Measurements from ENCODE around the gene RAC3.

The RAC3 gene

GRCh38 chr17:82005701-82006348, 25.7 kb upstream of the RAC3 start:
- no peak overlapping the region for H3K4me3 ChIP-seq (ENCODE audit: low read length)
- DNase-seq (ENCODE audit: low read depth) = no peak
- no peak for TF ChIP-seq CTCF (IDR thresholded peaks at IDR 0.05; ENCODE audit: insufficient read depth, low read depth, low read length, missing control alignments)

GRCh38 chr17:82006468-82007227, 24.8 kb upstream of the RAC3 start:
- H3K4me3 ChIP-seq (ENCODE audit: low read length) = no peak overlapping the region
- TF ChIP-seq CTCF (IDR thresholded peaks at IDR 0.05; ENCODE audit: insufficient read depth, low read depth, low read length, missing control alignments) = no peak
- peak; percentile 50 for DNase-seq (ENCODE audit: low read depth)

GRCh38 chr17:82007228-82007494, 24.3 kb upstream of the RAC3 start:
- no peak for DNase-seq (ENCODE audit: low read depth)
- no peak overlapping the region for H3K4me3 ChIP-seq (ENCODE audit: low read length)
- TF ChIP-seq CTCF (IDR thresholded peaks at IDR 0.05; ENCODE audit: insufficient read depth, low read depth, low read length, missing control alignments) = no peak

- TF ChIP-seq CTCF (IDR thresholded peaks at IDR 0.05; ENCODE audit: insufficient read depth, low read depth, low read length, missing control alignments) = no peak
- no peak for DNase-seq (ENCODE audit: low read depth)
- no peak overlapping the region for H3K4me3 ChIP-seq (ENCODE audit: low read length)
Measured at GRCh38 chr17:82007495-82008257, 23.8 kb upstream of the RAC3 start.

- no peak overlapping the region for H3K4me3 ChIP-seq (ENCODE audit: low read length)
- no peak for TF ChIP-seq CTCF (IDR thresholded peaks at IDR 0.05; ENCODE audit: insufficient read depth, low read depth, low read length, missing control alignments)
- DNase-seq (ENCODE audit: low read depth) = no peak
Measured at GRCh38 chr17:82008258-82008940, 23.1 kb upstream of the RAC3 start.

- no peak for TF ChIP-seq CTCF (IDR thresholded peaks at IDR 0.05; ENCODE audit: insufficient read depth, low read depth, low read length, missing control alignments)
- DNase-seq (ENCODE audit: low read depth) = no peak
- H3K4me3 ChIP-seq (ENCODE audit: low read length) = no peak overlapping the region
Measured at GRCh38 chr17:82008941-82009405, 22.5 kb upstream of the RAC3 start.
